Measurements from ENCODE around the gene XPC.

XPC gene

GRCh38 chr3:14169871-14170270 is 8.5 kb downstream of the XPC start:
- DNase-seq, result no peak

- no peak for DNase-seq
Observed at GRCh38 chr3:14169435-14169834, 9.0 kb downstream of the XPC start.

GRCh38 chr3:14166877-14167603 is 11.4 kb downstream of the XPC start:
- no peak for DNase-seq

- no peak for DNase-seq
Observed at GRCh38 chr3:14162178-14162577, 16.2 kb downstream of the XPC start.

- DNase-seq, result no peak
Observed at GRCh38 chr3:14161282-14161681, 17.1 kb downstream of the XPC start.

- no peak for DNase-seq
Observed at GRCh38 chr3:14159426-14159825, 19.0 kb downstream of the XPC start.

GRCh38 chr3:14158370-14158769 is 20.0 kb downstream of the XPC start:
- no peak for DNase-seq

GRCh38 chr3:14157951-14158350 is 20.4 kb downstream of the XPC start:
- DNase-seq, result no peak

GRCh38 chr3:14156843-14157561 is 21.4 kb downstream of the XPC start:
- DNase-seq, result no peak

- DNase-seq, result no peak
Observed at GRCh38 chr3:14156201-14156600, 22.2 kb downstream of the XPC start.

GRCh38 chr3:14154895-14155440 is 23.4 kb downstream of the XPC start:
- no peak for DNase-seq

- DNase-seq, result no peak
Observed at GRCh38 chr3:14154276-14154675, 24.1 kb downstream of the XPC start.

GRCh38 chr3:14153663-14154062 is 24.7 kb downstream of the XPC start:
- DNase-seq, result no peak

GRCh38 chr3:14152963-14153355 is 25.4 kb downstream of the XPC start:
- no peak for DNase-seq

- DNase-seq, result no peak
Observed at GRCh38 chr3:14152233-14152962, 26.0 kb downstream of the XPC start.

GRCh38 chr3:14151471-14152083 is 26.8 kb downstream of the XPC start:
- DNase-seq, result no peak

GRCh38 chr3:14150491-14151230 is 27.7 kb downstream of the XPC start:
- no peak for DNase-seq

GRCh38 chr3:14150078-14150477 is 28.3 kb downstream of the XPC start:
- DNase-seq, result no peak

- DNase-seq, result no peak
Observed at GRCh38 chr3:14148041-14148985, 30.1 kb downstream of the XPC start.

GRCh38 chr3:14147617-14148016 is 30.8 kb downstream of the XPC start:
- no peak for DNase-seq

GRCh38 chr3:14147066-14147435 is 31.4 kb downstream of the XPC start:
- DNase-seq, result no peak

Data from stimulated activated CD4-positive, alpha-beta T cell treated with anti-CD3 and anti-CD28 coated beads, Interleukin-1b, Interleukin-23, amount 100 ng/mL, for 48 hours (primary cell).